Activated CD8-positive, alpha-beta memory T cell treated with anti-CD3 and anti-CD28 coated beads, Interleukin-2, amount 50 U/mL, for 24 hours (primary cell): ENCODE measurements around the gene RND2.
"Not testable (repeated sequence)": the region's sequence is repeated elsewhere in the genome, so short reads cannot be mapped to it uniquely, and the experiment has no call there.

ENCODE experiments used
- DNase-seq: peaks from one replicate; pipeline ENCODE4 v3.0.0-alpha.2; 2020; ENCODE audit errors: extremely low read depth

The RND2 gene

GRCh38 chr17:43027091-43028032 is 2.3 kb downstream of the RND2 start:
- DNase-seq = no peak

DNA sequence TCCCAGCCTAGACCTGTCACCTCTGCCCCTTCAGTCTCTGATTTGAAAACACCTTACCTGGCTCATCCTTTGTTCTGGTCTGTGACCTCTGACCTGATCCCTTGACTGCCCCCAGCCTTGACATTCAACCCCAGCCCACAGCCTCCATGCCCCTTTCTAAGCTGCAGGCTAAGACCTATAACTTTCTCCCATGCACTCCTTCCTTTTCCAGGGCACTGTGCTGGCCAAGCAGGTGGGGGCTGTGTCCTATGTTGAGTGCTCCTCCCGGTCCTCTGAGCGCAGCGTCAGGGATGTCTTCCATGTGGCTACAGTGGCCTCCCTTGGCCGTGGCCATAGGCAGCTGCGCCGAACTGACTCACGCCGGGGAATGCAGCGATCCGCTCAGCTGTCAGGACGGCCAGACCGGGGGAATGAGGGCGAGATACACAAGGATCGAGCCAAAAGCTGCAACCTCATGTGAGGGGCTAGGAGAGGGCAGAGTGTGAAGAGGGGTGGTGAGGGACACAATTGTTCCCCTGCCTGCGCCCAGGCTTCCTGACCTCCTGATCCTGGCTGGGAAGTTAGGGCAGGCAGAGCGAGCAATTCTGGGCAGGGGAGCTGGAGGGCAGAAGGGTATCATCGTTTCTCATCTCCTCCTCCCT is 3.3 kb downstream of the RND2 start:
- DNase-seq = no peak

GRCh38 chr17:43030137-43030767 is 5.2 kb downstream of the RND2 start:
- DNase-seq = no peak

DNA sequence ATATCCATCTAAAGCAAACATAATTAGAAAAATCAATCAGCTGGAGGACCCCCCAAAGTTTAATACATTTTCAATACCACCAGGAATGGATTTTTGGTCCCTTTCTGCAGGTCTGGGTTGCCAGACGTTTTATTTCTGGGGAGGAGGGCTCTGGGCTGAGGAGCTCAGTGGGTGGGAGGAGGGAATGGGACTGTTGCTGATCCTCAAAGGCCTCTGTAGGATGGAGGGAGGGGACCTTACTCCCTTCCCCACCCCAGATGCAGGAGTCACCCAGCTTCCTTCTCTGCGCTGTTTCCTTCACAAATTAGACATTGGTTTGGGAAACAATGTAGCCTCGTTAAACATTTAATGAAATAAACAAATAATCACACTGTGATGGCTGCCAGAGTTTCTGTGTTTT is 6.6 kb downstream of the RND2 start:
- no peak for DNase-seq

GRCh38 chr17:43033948-43034881 is 9.2 kb downstream of the RND2 start:
- no peak for DNase-seq

DNA sequence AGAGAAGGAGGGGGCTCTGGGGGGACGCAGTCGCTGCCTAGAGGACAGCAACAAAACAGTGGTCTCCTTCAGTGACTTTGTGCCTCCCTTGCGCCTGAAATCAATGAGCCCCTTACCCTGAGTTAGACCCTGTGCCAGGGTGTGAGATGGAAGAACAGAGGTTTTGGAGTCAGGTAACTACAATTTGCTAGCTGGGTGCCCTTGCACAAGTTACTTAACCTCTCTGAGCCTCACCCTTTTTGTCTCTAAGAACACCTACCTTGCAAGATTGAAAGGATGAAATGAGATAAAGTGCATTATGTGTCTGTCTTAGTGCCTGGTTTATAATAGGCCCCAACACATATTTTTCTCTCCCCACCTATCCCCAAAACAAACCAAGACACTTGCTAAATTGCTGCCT is 9.9 kb downstream of the RND2 start:
- no peak for DNase-seq

DNA sequence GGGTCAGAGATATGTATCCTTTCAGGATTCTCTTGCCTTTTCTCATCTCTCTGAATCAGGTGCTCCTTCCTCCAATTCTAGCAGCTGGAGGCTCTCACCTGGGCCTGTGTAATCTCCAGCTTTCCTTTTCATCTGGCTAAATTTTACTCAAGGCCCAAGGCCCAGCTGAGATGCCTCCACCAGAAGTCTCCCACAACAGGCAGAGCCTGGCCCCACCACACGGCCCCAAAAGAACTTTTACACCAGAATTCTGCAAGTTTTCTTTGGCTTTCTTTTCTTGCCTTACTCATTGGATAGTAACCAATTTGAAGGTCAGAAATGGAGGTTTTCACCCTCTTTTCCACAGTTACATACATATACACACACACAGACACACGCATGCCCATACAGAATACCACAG is 14.6 kb downstream of the RND2 start:
- DNase-seq = no peak

DNA sequence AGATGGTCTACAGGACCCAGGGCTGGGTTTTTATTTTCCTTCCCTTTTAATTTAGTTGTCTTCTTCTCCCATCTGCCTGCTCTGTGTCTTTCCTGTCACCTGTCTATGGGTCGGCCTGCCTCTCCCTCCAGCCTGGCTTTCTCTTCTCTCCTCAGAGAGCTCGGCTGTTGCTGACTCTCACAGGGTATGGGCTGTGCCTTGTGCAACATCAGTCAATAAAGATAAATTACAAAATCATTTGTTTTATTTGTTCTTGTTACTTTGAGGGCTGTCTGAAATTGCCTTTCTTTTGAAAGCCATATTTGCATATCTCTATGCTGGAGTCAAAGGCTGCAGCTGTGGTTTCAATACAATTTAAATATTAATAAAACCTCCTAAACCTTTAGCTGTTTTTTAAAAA is 15.6 kb downstream of the RND2 start:
- no peak for DNase-seq

- no peak for DNase-seq
Measured at GRCh38 chr17:43042025-43042628, 17.1 kb downstream of the RND2 start.

DNA sequence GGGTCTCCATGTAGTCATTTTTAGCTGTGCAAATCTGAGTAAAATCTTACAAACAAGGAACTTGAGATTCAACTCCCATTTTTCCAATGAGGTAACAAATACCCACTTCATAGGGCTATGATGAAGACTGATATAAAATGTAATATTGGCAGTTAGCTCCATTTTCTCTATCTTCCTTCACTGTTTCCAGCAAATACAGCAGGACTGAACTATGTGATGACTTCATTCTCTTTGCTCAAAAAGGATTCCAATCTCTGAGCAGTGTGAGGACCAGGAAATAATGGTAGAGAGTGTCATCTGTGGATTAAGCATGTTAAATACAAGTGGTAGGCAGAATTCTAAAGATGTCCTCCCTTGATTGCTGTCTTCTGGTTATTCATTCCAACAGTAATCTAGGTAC is 18.3 kb downstream of the RND2 start:
- no peak for DNase-seq

- DNase-seq = no peak
Measured at GRCh38 chr17:43044024-43044423, 19.0 kb downstream of the RND2 start.

DNA sequence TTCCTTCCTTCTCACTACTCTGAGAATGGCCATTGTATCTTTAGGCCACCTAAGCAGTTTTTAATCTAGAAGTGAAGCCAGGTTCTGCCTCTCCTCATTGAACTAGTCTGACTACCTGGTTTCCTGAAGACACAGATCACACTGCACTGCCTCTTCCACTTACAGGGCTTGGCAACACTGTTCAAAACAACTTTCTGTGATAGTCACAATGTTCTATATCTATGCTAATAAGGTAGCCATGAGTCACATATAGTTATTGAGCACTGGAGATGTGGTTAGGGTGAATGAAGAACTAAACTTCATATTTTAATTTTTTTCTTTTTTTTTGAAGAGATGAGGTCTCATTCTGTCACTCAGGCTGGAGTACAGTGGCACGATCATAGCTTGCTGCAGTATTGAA is 26.9 kb downstream of the RND2 start:
- DNase-seq = no peak

DNA sequence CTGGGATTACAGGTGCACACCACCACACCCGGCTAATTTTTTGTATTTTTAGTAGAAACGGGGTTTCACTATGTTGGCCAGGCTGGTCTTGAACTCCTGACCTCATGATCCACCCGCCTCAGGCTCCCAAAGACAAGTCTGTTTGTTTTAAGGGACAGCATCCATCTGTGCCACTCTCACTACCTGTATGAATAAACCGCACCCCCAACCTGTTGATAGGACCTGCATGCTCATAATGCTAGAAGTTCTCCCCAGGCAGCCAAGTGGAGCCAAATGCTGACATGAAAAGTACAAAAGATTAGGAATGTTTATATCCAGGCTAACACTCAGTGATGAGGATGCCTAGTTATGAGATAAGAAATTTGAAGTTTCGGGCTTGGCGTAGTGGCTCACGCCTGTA is 28.0 kb downstream of the RND2 start:
- DNase-seq = not testable (repeated sequence)

DNA sequence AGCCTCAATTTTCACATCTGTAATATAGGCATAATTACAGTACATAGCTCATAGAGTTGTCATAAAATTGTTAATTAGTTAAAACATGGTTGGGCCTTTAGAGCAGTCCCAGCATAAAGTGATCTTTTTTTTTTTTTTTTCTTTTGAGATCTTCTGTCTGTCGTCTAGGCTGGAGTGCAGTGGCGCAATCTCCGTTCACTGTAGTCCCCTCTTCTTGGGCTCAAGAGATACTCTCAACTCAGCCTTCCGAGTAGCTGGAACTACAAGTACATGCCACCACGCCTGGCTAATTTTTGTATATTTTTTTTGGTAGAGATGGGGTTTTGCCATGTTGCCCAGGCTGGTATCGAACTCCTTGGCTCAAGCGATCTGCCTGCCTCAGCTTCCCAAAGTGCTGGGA is 31.0 kb downstream of the RND2 start:
- DNase-seq = no peak

DNA sequence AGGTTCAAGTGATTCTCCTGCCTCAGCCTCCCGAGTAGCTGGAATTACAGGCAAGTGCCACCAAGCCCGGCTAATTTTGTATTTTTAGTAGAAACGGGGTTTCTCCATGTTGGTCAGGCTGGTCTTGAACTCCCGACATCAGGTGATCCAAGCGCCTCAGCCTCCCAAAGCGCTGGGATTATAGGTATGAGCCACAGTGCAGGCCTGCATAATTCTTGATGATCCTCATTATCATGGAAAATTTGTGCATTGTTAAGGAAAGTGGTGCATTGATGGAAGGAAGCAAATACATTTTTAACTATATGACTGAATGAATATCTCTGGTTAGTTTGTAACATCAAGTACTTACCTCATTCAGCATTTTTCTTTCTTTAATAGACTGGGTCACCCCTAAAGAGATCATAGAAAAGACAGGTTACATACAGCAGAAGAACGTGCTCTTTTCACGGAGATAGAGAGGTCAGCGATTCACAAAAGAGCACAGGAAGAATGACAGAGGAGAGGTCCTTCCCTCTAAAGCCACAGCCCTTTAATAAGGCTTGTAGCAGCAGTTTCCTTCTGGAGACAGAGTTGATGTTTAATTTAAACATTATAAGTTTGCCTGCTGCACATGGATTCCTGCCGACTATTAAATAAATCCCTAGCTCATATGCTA is 38.1 kb downstream of the RND2 start:
- DNase-seq = no peak

- no peak for DNase-seq
Measured at GRCh38 chr17:43068570-43069367, 43.7 kb downstream of the RND2 start.

- DNase-seq = no peak
Measured at GRCh38 chr17:43069368-43069898, 44.4 kb downstream of the RND2 start.

DNA sequence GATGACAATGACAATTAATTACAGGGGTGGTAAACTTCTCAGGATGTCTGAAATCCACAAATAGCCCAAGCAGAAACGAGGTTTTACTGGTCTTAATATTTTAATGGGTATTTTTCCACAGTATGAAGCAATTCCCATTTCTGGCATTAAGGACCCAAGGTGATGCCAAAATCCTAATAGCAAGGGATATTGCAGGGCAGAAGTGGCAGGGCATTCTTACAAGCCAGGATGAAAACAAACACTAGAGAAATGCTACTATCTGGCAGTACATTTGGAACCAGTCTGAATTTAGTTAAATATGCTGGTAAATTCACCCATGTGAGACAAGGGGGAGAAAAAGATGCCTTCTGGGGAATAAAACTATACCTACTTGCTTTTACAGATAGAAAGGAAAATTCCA is 45.2 kb downstream of the RND2 start:
- DNase-seq = no peak

DNA sequence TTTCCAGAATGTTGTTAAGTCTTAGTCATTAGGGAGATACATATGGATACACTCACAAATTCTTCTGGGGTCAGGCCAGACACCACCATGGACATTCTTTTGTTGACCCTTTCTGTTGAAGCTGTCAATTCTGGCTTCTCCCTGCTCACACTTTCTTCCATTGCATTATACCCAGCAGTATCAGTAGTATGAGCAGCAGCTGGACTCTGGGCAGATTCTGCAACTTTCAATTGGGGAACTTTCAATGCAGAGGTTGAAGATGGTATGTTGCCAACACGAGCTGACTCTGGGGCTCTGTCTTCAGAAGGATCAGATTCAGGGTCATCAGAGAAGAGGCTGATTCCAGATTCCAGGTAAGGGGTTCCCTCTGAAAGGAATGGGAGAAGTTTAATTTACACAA is 45.8 kb downstream of the RND2 start:
- no peak for DNase-seq

DNA sequence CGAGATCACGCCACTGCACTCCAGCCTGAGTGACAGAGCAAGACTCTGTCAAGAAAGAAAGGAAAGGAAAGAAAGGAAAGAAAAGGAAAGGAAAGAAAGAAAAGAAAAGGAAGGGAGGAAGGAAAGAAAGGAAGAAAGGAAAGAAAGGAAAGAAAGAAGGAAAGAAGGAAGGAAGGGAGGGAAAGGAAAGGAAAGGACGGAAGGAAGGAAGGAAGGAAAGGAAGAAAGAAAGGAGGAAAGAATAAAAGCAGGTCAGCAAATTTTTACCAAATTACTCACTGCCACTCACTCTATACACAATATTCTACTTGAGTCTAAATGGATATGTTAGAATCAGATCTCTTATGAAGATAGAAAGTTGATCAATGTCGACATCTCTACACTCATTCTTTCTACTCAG is 49.8 kb downstream of the RND2 start:
- no peak for DNase-seq
